ENCODE data around the gene CDCA5. TPM values are rescaled to one million over a fixed set of nuclear protein-coding genes. Genes with fewer than 3 reads are reported as not detected.
A peak's percentile ranks its signal among the peaks of the same experiment; 100 is the strongest.

The CDCA5 gene
- total RNA-seq, 1 experiment from 2014 or later: 73.4 TPM

- H3K9ac ChIP-seq (ENCODE audit: low read length): no peak overlapping the region
- ChIA-PET CTCF (interaction anchor here (0.5 kb wide), 1 partner anchor 1166 kb away, joined by 6 read pairs; no protein-coding TSS in a partner anchor), POLR2A (ENCODE audit: unreplicated experiment) (no interaction called here)
- intact Hi-C loops (cut with micrococcal nuclease): no loop called here
- no peak overlapping the region for H3K27ac ChIP-seq (ENCODE audit: low read length)
- H2AFZ ChIP-seq (ENCODE audit: low read length): no peak overlapping the region
- no peaks in the 10 kb centered on the region for H4K20me1 ChIP-seq (ENCODE audit: low read length)
- H3K4me1 ChIP-seq (ENCODE audit: insufficient read depth, low read length): peaks cover 8% of the 10 kb centered on the region
- H3K4me3 ChIP-seq (ENCODE audit: low read length): no peak overlapping the region
- BruUV-seq (replicated peaks): no TSS peak
- no peak overlapping the region for H3K4me2 ChIP-seq (ENCODE audit: low read length)
- peaks cover 65% of the 10 kb centered on the region for H3K79me2 ChIP-seq (ENCODE audit: low read length)
- ATAC-seq (no peak), DNase-seq (no peak)
- peak; percentile 33; the same call in 1 of the 2 replicates for TF ChIP-seq CTCF (conservative IDR thresholded peaks at IDR 0.05; ENCODE audit: low read depth, low read length)
- no peak for TF ChIP-seq EZH2phosphoT487 (IDR thresholded peaks at IDR 0.05; ENCODE audit: borderline replicate concordance, low read length)
- no peak for TF ChIP-seq EZH2 (IDR thresholded peaks at IDR 0.05; ENCODE audit: low read length, unreplicated experiment)
- no peaks in the 10 kb centered on the region; the same call in 1 of the 2 replicates for H3K36me3 ChIP-seq (ENCODE audit: low read depth, low read length)
- no peaks in the 10 kb centered on the region for H3K9me2 ChIP-seq (replicated peaks; ENCODE audit: low read length)
- no peaks in the 10 kb centered on the region for H3K9me3 ChIP-seq (ENCODE audit: low read length)
- no peaks in the 10 kb centered on the region for H3K27me3 ChIP-seq (ENCODE audit: low read length)
- no peaks in the 10 kb centered on the region for H3F3A ChIP-seq (ENCODE audit: low read length, unreplicated experiment)
These were observed 17.0 kb upstream of the CDCA5 start for GRCh38 chr11:65100674-65101350.

GRCh38 chr11:65096926-65097325, 13.1 kb upstream of the CDCA5 start:
- ATAC-seq (peak; percentile 3; the same call in 1 of the 2 replicates), DNase-seq (no peak)
- ChIA-PET POLR2A (ENCODE audit: unreplicated experiment) (interaction anchor here (0.6 kb wide), 1 partner anchor 218 kb away, joined by 3 read pairs; the partner anchor contains the start of gene CDC42EP2), CTCF (no interaction called here)
- H3K27me3 ChIP-seq (ENCODE audit: low read length): no peaks in the 10 kb centered on the region
- H3F3A ChIP-seq (ENCODE audit: low read length, unreplicated experiment): no peaks in the 10 kb centered on the region
- no peak overlapping the region for H3K27ac ChIP-seq (ENCODE audit: low read length)
- H3K4me3 ChIP-seq (ENCODE audit: low read length): peak overlapping the region; percentile 84
- TF ChIP-seq CTCF (conservative IDR thresholded peaks at IDR 0.05; ENCODE audit: low read depth, low read length) (no peak), EZH2 (IDR thresholded peaks at IDR 0.05; ENCODE audit: low read length, unreplicated experiment) (no peak), EZH2phosphoT487 (IDR thresholded peaks at IDR 0.05; ENCODE audit: borderline replicate concordance, low read length) (no peak)
- H3K4me1 ChIP-seq (ENCODE audit: insufficient read depth, low read length): peaks cover 13% of the 10 kb centered on the region
- intact Hi-C loops (cut with micrococcal nuclease): loop anchor here (2.0 kb wide), 1 partner anchor 20 kb away; the partner anchor contains the start of gene ZNHIT2
- no peaks in the 10 kb centered on the region for H3K9me2 ChIP-seq (replicated peaks; ENCODE audit: low read length)
- BruUV-seq (replicated peaks): TSS peak; percentile 56
- H3K9me3 ChIP-seq (ENCODE audit: low read length): no peaks in the 10 kb centered on the region
- no peaks in the 10 kb centered on the region; the same call in 1 of the 2 replicates for H3K36me3 ChIP-seq (ENCODE audit: low read depth, low read length)
- H3K4me2 ChIP-seq (ENCODE audit: low read length): peak overlapping the region; percentile 99
- H3K9ac ChIP-seq (ENCODE audit: low read length): peak overlapping the region; percentile 88
- H4K20me1 ChIP-seq (ENCODE audit: low read length): no peaks in the 10 kb centered on the region
- H3K79me2 ChIP-seq (ENCODE audit: low read length): peaks cover 36% of the 10 kb centered on the region
- H2AFZ ChIP-seq (ENCODE audit: low read length): no peak overlapping the region
